HFFc6 (cell line): ENCODE results near the gene INF2. TPM values are rescaled to one million over a fixed set of nuclear protein-coding genes. Genes with fewer than 3 reads are reported as not detected.

Experiments
- DNase-seq: peaks from one replicate; pipeline ENCODE4 v3.0.0-alpha.2; 2018
- H3K27ac Mint-ChIP-seq: 2 replicates; pipeline ENCODE4 v1.8.0; 2020; ENCODE audit warnings: mild to moderate bottlenecking, mixed read lengths
- H3K27me3 Mint-ChIP-seq: 2 replicates; pipeline ENCODE4 v1.8.0; 2021; ENCODE audit warnings: mild to moderate bottlenecking, moderate library complexity, mixed read lengths; ENCODE audit not compliant: insufficient read depth
- H3K36me3 Mint-ChIP-seq: 2 replicates; pipeline ENCODE4 v1.8.0; 2021; ENCODE audit warnings: low read depth, mixed read lengths
- H3K4me1 Mint-ChIP-seq: 2 replicates; pipeline ENCODE4 v1.8.0; 2020; ENCODE audit warnings: low read depth, mixed read lengths
- H3K4me3 Mint-ChIP-seq: 2 replicates; pipeline ENCODE4 v1.8.0; 2020; ENCODE audit warnings: mild to moderate bottlenecking, moderate library complexity, mixed read lengths
- H3K9me3 Mint-ChIP-seq: 2 replicates; pipeline ENCODE4 v1.8.0; 2020; ENCODE audit warnings: mild to moderate bottlenecking, mixed read lengths
- total RNA-seq, 6 experiments: library from RNA; stranded (reverse); fragmentation: NEBNext Ultra II Directional; extraction: Animal tissue kit (Norgen Biotek cat#: 25700); gene quantifications; 2 replicates in 1 of 6; 3 replicates in 5 of 6; pipeline ENCODE4 v1.2.3, GENCODE V29; 2021
- TF ChIP-seq, protein P1 (sequence below): fragments of 200-600 bp; sonication (generic); IDR thresholded peaks from 2 replicates; pipeline ENCODE4 v1.5.0; 2021; ENCODE audit warnings: antibody characterized with exemption, mild to moderate bottlenecking

Gene INF2
- total RNA-seq, 6 experiments from 2014 or later: 111 to 121 (median 116) TPM

DNA sequence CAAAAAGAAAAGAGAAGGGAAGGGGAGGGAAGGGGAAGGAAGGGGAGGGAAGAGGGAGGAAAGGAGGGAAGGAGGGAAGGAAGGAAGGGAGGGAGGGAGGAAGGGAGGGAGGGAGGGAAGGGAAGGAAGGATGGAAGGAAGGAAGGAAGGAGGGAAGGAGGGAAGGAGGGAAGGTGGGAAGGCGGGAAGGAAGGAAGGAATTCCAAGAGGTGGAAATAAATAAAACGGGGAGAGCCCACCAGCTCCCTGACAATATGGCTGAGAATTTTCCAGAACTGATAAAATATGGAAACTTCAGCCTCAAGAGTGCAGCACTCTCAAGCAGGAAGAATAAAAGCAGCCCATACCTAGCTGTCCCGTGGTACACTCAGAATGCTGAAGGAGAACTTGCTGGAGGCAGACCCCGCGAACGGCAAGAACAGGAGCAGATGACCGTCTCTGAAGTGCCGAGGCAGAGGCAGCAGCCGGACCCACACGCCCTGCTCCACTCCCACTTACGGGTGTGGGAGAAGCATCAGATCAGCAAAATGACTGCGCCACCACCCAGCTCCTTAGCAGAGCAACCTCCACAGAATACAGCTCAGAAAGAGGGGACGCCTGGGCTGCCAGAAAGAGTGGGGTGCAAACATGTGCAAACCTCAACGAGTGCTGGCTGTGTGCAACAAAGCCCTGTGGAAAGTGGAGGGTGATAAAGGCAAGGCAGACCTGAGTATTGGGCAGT is 34.1 kb upstream of the INF2 start:
- peaks cover 16% of the 10 kb centered on the region for H3K36me3 Mint-ChIP-seq
- H3K27me3 Mint-ChIP-seq: peaks cover 9% of the 10 kb centered on the region
- H3K9me3 Mint-ChIP-seq: peaks cover 19% of the 10 kb centered on the region
- no peak for DNase-seq
- no peak overlapping the region for H3K4me3 Mint-ChIP-seq
- TF ChIP-seq, protein P1, sequence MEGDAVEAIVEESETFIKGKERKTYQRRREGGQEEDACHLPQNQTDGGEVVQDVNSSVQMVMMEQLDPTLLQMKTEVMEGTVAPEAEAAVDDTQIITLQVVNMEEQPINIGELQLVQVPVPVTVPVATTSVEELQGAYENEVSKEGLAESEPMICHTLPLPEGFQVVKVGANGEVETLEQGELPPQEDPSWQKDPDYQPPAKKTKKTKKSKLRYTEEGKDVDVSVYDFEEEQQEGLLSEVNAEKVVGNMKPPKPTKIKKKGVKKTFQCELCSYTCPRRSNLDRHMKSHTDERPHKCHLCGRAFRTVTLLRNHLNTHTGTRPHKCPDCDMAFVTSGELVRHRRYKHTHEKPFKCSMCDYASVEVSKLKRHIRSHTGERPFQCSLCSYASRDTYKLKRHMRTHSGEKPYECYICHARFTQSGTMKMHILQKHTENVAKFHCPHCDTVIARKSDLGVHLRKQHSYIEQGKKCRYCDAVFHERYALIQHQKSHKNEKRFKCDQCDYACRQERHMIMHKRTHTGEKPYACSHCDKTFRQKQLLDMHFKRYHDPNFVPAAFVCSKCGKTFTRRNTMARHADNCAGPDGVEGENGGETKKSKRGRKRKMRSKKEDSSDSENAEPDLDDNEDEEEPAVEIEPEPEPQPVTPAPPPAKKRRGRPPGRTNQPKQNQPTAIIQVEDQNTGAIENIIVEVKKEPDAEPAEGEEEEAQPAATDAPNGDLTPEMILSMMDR: no peak
- no peak overlapping the region for H3K27ac Mint-ChIP-seq
- no peaks in the 10 kb centered on the region for H3K4me1 Mint-ChIP-seq

DNA sequence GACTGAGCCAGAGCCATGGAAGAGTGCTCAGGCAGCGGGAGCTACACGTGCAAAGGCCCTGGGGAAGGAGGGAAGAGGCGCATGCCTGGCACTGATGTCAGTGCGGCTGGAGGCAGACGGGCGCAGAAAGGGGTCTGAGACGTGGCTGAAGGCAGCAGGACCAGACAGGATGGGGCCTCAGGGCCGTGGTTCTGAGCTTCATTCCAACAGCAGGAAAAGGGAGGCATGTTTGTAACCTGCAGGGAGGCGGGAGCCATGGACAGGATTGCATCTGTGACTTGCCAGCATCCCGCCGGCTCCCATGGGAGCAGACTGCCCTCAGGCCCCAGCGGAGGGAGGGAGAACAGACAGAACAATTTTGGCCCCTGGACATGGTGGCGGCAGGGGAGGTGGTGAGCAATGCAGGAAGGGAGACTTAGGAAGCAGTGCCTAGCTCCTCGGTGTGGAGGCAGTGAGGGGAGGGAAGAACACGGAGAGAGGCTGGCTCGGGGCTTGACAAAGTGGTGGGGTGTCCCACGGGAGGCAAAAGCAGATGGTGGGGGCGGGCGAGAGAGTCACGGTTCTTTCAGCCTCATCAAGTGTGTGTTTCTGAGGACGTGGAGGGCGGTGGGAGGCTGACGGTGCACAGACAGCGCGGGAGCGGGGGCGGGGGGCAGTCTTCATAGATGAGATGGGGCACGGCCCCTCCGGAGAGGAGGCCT is 33.3 kb upstream of the INF2 start:
- Mint-ChIP-seq H3K27ac (no peak overlapping the region), H3K36me3 (peaks cover 17% of the 10 kb centered on the region), H3K4me1 (no peaks in the 10 kb centered on the region), H3K27me3 (peaks cover 12% of the 10 kb centered on the region), H3K4me3 (no peak overlapping the region), H3K9me3 (peaks cover 21% of the 10 kb centered on the region)
- TF ChIP-seq, protein P1: no peak
- no peak for DNase-seq

DNA sequence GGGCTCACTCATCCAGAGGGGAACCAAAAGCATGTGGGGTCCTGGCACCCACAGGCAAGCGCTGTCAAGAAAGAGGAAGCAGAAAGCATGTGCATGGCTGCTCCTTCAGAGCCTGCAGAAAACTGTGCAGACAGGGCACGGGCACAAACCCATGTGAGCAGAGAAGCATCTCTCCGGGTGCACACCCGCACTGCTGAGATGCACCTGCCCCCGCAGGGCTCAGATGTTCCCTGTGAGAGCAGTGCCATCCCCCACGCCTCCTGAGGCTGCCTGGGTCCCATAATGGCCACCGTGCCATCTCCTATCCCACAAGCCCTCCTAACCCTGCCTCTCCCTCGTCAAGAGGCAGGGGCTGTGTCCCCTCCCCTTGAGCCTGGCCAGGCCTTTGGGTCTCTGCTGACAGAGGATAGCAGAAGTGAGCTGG is 32.3 kb upstream of the INF2 start:
- Mint-ChIP-seq H3K36me3 (peaks cover 22% of the 10 kb centered on the region), H3K4me3 (no peak overlapping the region), H3K9me3 (peaks cover 26% of the 10 kb centered on the region), H3K4me1 (no peaks in the 10 kb centered on the region), H3K27me3 (peaks cover 15% of the 10 kb centered on the region), H3K27ac (no peak overlapping the region)
- TF ChIP-seq, protein P1: no peak
- DNase-seq: no peak

DNA sequence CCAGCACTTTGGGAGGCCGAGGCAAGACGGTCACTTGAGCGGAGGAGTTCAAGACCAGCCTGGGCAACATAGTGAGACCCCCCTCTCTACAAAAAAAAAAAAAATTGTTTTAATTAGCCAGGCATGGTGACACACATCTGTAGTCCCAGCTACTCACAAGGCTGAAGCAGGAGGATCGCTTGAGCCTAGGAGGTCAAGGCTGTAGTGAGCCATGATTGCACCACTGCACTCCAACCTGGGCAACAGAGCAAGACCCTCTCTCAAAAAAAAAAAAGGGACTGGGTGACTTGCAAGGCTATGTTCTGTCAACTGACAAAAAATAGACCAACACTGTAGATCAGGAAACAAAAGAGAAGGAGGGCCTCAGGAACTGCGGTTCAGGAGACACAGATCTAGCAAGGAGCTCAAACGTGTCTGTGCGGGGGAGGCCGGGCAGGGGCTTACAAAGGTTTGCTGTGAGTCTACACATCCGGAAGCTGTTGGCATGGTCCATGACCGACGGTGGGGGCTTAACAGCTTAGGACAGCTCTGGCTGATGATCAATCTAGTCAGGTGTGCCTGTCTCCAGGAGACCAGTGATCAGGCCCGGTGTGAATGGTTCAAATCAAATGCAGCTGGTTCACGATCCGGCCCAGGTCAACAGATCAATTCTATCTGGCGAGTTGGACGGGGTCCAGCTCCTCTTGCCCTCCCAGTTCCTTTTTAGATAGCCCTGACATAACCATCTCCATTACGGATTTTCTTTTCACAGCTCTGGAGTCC is 31.7 kb upstream of the INF2 start:
- no peak for DNase-seq
- no peaks in the 10 kb centered on the region for H3K4me1 Mint-ChIP-seq
- no peak overlapping the region for H3K4me3 Mint-ChIP-seq
- H3K27me3 Mint-ChIP-seq: peaks cover 17% of the 10 kb centered on the region
- peaks cover 16% of the 10 kb centered on the region for H3K36me3 Mint-ChIP-seq
- peaks cover 20% of the 10 kb centered on the region for H3K9me3 Mint-ChIP-seq
- TF ChIP-seq, protein P1: no peak
- no peak overlapping the region for H3K27ac Mint-ChIP-seq

DNA sequence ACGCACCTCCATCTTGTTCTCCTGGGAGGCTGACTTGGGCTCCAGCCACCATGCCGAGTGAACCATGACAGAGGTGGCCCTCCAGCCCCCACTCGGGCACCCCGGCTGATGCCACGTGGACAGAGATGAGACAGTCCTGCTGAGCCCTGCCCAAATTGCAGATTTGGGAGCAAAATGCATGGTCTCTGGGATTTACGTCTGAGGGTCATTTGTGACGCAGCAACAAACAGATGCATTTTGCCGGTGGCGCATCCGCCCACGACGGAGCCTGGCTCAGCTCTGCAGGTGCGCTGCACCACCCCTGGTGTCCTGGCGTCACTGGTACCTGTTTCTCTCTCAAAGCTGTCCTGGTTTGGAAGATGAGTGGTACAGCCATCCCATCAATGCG is 31.1 kb upstream of the INF2 start:
- no peak overlapping the region for H3K27ac Mint-ChIP-seq
- H3K36me3 Mint-ChIP-seq: peaks cover 14% of the 10 kb centered on the region

More for the DNA sequence above, 31.1 kb upstream of the INF2 start:
- Mint-ChIP-seq H3K9me3 (peaks cover 17% of the 10 kb centered on the region), H3K4me3 (no peak overlapping the region), H3K4me1 (no peaks in the 10 kb centered on the region), H3K27me3 (peaks cover 18% of the 10 kb centered on the region)
- DNase-seq: no peak
- TF ChIP-seq, protein P1: no peak
